IMR-90 (cell line): Measurements from ENCODE around the gene YAE1.

Experiments used
- CHD1 ChIP-seq: IDR thresholded peaks from 2 replicates; pipeline ENCODE4 v1.6.1; 2012; ENCODE audit warnings: low read depth, low read length, improper control_type of control experiment
- ELK1 ChIP-seq: fragments of 150-350 bp; IDR thresholded peaks from 2 replicates; pipeline ENCODE4 v1.6.1; 2016; ENCODE audit warnings: low read depth, mild to moderate bottlenecking, low read length, moderate library complexity, borderline replicate concordance
- FOS ChIP-seq: fragments of 150-350 bp; IDR thresholded peaks from 2 replicates; pipeline ENCODE4 v1.6.1; 2016; ENCODE audit warnings: low read depth, low read length
- MAFK ChIP-seq: IDR thresholded peaks from 2 replicates; pipeline ENCODE4 v1.6.1; 2012; ENCODE audit warnings: low read depth, low read length, improper control_type of control experiment
- MAZ ChIP-seq: IDR thresholded peaks from 2 replicates; pipeline ENCODE4 v1.6.1; 2012; ENCODE audit warnings: low read depth, mild to moderate bottlenecking, low read length, improper control_type of control experiment, moderate library complexity, borderline replicate concordance
- POLR2A ChIP-seq: IDR thresholded peaks from 2 replicates; pipeline ENCODE4 v1.6.1; 2012; ENCODE audit warnings: mild to moderate bottlenecking, low read depth, low read length
- RCOR1 ChIP-seq: IDR thresholded peaks from 2 replicates; pipeline ENCODE4 v1.6.1; 2012; ENCODE audit warnings: mild to moderate bottlenecking, low read length, improper control_type of control experiment; ENCODE audit not compliant: insufficient replicate concordance
- SMC3 ChIP-seq: fragments of 150-350 bp; IDR thresholded peaks from 2 replicates; pipeline ENCODE4 v1.6.1; 2016; ENCODE audit warnings: low read depth, mild to moderate bottlenecking, antibody characterized with exemption, low read length, moderate library complexity
- TF ChIP-seq, protein P1 (sequence below): fragments of 150-350 bp; IDR thresholded peaks from 2 replicates; pipeline ENCODE4 v1.6.1; 2017; ENCODE audit warnings: mild to moderate bottlenecking, antibody characterized with exemption, low read length, low read depth
- TF ChIP-seq, protein P2 (sequence below): conservative IDR thresholded peaks from 2 replicates; pipeline ENCODE4 v1.5.1; 2012; ENCODE audit warnings: mild to moderate bottlenecking, low read depth, low read length, improper control_type of control experiment

DNA sequence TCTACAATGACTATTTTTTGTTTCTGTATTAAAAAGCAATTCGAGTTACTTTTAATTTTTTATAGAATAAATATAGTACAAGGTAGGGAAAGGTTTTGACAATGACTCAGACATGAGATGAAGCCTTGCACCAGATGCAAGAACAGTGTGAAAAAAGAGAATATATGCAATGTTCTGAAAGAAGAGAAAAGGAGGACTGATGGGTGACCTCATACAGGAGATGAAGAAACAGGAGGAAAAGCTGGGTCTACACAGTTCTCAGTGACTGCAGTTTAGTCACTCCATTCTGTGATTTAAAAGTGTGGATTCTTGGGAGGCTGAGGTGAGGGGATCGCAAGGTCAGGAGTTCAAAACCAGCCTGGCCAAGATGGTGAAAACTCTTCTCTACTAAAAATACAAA, 38.3 kb upstream of the YAE1 start:
- TF ChIP-seq, protein P1, sequence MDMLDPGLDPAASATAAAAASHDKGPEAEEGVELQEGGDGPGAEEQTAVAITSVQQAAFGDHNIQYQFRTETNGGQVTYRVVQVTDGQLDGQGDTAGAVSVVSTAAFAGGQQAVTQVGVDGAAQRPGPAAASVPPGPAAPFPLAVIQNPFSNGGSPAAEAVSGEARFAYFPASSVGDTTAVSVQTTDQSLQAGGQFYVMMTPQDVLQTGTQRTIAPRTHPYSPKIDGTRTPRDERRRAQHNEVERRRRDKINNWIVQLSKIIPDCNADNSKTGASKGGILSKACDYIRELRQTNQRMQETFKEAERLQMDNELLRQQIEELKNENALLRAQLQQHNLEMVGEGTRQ = no peak
- TF ChIP-seq, protein P2, sequence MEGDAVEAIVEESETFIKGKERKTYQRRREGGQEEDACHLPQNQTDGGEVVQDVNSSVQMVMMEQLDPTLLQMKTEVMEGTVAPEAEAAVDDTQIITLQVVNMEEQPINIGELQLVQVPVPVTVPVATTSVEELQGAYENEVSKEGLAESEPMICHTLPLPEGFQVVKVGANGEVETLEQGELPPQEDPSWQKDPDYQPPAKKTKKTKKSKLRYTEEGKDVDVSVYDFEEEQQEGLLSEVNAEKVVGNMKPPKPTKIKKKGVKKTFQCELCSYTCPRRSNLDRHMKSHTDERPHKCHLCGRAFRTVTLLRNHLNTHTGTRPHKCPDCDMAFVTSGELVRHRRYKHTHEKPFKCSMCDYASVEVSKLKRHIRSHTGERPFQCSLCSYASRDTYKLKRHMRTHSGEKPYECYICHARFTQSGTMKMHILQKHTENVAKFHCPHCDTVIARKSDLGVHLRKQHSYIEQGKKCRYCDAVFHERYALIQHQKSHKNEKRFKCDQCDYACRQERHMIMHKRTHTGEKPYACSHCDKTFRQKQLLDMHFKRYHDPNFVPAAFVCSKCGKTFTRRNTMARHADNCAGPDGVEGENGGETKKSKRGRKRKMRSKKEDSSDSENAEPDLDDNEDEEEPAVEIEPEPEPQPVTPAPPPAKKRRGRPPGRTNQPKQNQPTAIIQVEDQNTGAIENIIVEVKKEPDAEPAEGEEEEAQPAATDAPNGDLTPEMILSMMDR = no peak
- TF ChIP-seq POLR2A = no peak
- no peak for TF ChIP-seq RCOR1
- TF ChIP-seq MAFK = no peak
- no peak for TF ChIP-seq FOS
- TF ChIP-seq MAZ = no peak
- no peak for TF ChIP-seq CHD1
- no peak for TF ChIP-seq SMC3
- TF ChIP-seq ELK1 = no peak
